ENCODE measurements around the gene STOX1. TPM values are rescaled to one million over a fixed set of nuclear protein-coding genes. Genes with fewer than 3 reads are reported as not detected.
"Not testable (repeated sequence)": the region's sequence is repeated elsewhere in the genome, so short reads cannot be mapped to it uniquely, and the experiment has no call there.

STOX1 gene
- total and polyA plus RNA-seq, 2 of the 8 experiments (the other 6 are each of a cell fraction or from before 2014, with no cell fraction given), result 0.92 to 2.6 TPM

DNA sequence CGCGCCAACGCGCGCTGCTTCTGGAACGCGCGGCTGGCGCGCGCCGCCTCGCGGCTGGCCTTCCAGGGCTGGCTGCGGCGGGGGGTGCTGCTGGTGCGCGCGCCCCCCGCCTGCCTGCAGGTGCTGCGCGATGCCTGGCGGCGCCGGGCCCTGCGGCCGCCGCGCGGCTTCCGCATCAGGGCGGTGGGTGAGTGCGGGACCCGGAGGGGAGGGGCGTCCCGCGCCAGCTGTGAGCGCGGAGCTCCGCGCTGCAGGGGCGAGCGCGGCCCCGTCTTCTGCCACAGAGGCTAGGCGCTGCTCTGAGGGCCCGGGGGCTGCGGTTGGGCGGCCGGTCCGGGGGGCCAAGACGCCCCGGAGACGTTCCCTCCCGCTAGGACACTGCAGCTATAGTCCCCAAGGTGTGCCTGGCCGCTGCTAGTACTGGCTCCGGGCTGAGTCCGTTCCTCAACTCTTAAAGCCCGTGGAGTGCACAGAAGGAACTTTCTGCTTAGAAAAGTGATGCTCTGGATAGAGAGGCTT, 811 bp downstream of the STOX1 start:
- not testable (repeated sequence) for H4K91ac ChIP-seq (replicated peaks; ENCODE audit: insufficient read length, low read length); H2BK20ac ChIP-seq (ENCODE audit: low read length); H4K20me1 ChIP-seq (replicated peaks in 1 of 2; ENCODE audit: control insufficient read depth in 1 of 2, insufficient read depth in 2 of 2, low read length in 2 of 2); H4K5ac ChIP-seq (ENCODE audit: insufficient read length, low read depth, low read length); H3K56ac ChIP-seq (replicated peaks; ENCODE audit: insufficient read length, low read depth, low read length); H3K4me1 ChIP-seq (replicated peaks in 1 of 4; ENCODE audit: control insufficient read depth in 3 of 4, insufficient read depth in 4 of 4, low read length in 3 of 4); H3K36me3 ChIP-seq (ENCODE audit: control insufficient read depth in 2 of 4, insufficient read depth in 4 of 4, low read length in 3 of 4); H3K4ac ChIP-seq (replicated peaks; ENCODE audit: insufficient read length, low read depth, low read length); H3K9ac ChIP-seq (replicated peaks in 1 of 4; ENCODE audit: extremely low read depth in 1 of 4, low read depth in 3 of 4, low read length in 3 of 4); H2BK5ac ChIP-seq (ENCODE audit: low read depth, low read length); H3K79me2 ChIP-seq (ENCODE audit: control insufficient read depth in 1 of 2, insufficient read depth in 2 of 2, low read length in 2 of 2); H2BK15ac ChIP-seq (ENCODE audit: low read length); H3K27ac ChIP-seq (ENCODE audit: low read depth, low read length); H3K23me2 ChIP-seq (ENCODE audit: low read depth, low read length); H2BK12ac ChIP-seq (ENCODE audit: low read depth, low read length); H2AK5ac ChIP-seq (ENCODE audit: low read depth, low read length); H3K79me1 ChIP-seq (ENCODE audit: low read depth, low read length); FAIRE-seq; H2BK120ac ChIP-seq (replicated peaks; ENCODE audit: low read depth, low read length); H3K23ac ChIP-seq (ENCODE audit: insufficient read length); H3K9me3 ChIP-seq (ENCODE audit: insufficient read depth in 2 of 2, low read depth in 1 of 2, low read length in 1 of 2); H3K14ac ChIP-seq (ENCODE audit: insufficient read length)
- ChIA-PET CTCF (ENCODE audit: partially characterized antibody) (interaction anchor here (0.5 to 2.3 kb wide), 5 partner anchors 14 to 674 kb away, joined by 3 to 11 read pairs (median 5); no protein-coding TSS in a partner anchor), POLR2A (ENCODE audit: partially characterized antibody) (interaction anchor here (0.6 to 1.6 kb wide), 6 partner anchors 9 to 1089 kb away, joined by 3 to 10 read pairs (median 4); partner anchors contain the start of genes DDX21 and DDX50)
- peak; percentile 63 for TF ChIP-seq KDM4A (IDR thresholded peaks at IDR 0.05; ENCODE audit: low read depth, low read length, severe bottlenecking)
- H4K8ac ChIP-seq (ENCODE audit: extremely low read depth, insufficient read depth, low read length), result peak overlapping the region; percentile 86; the same call in 1 of the 2 replicates
- H3K4me3 ChIP-seq (ENCODE audit: extremely low read depth in 1 of 4, insufficient read depth in 2 of 4, low read depth in 3 of 4, low read length in 4 of 4), result peak overlapping the region; percentile 30 to 66 (median 50)
- H3K18ac ChIP-seq (ENCODE audit: extremely low read depth, low read length), result peak overlapping the region; percentile 48
- H3K27me3 ChIP-seq (replicated peaks in 1 of 4; ENCODE audit: control insufficient read depth in 3 of 4, extremely low read depth in 1 of 4, insufficient read depth in 3 of 4, low read length in 3 of 4), result peaks cover 0 to 13% (median 12%) of the 10 kb centered on the region in 4 experiments; a peak in 5 of 7 replicates
- 7% methylated on average over 11 of the region's 59 CpGs; no CpG with 5 or more reads in 1 of the 2 experiments for WGBS, 2 experiments (ENCODE audit: extremely low coverage in 1 of 2, insufficient coverage in 1 of 2, insufficient read length in 1 of 2, insufficient replicate concordance in 2 of 2, low coverage in 1 of 2, low lambda C conversion rate in 2 of 2, missing lambda C conversion rate in 1 of 2)
- peak overlapping the region; percentile 32 to 84 for H3K4me2 ChIP-seq (ENCODE audit: insufficient read depth in 1 of 2, low read depth in 2 of 2, low read length in 2 of 2)
- DNase-seq (ENCODE audit: low read depth in 1 of 2, low spot score in 2 of 2), result peak in 1 of 2 experiments; percentile 59
- H2AFZ ChIP-seq (ENCODE audit: low read length), result peak overlapping the region; percentile 92

All from H1 (cell line).